Peyer's patch (tissue), 4 donors: ENCODE results near the gene TMEM43.

Source experiments
- CTCF ChIP-seq, 6 experiments: fragments of 450-650 bp in 4 of 6; fragments of 200-600 bp in 2 of 6; sonication (generic) in 1 of 6; IDR thresholded peaks; one replicate each; pipeline ENCODE4 v1.5.1; 2017 to 2019; ENCODE audit warnings: antibody characterized with exemption in 6 of 6, mild to moderate bottlenecking in 3 of 6, moderate library complexity in 1 of 6
- POLR2A ChIP-seq, 2 donors: fragments of 450-650 bp; IDR thresholded peaks; one replicate each; pipeline ENCODE4 v1.5.1; 2017; ENCODE audit warnings: antibody characterized with exemption in 2 of 2, mild to moderate bottlenecking in 2 of 2, moderate library complexity in 2 of 2

- TF ChIP-seq POLR2A (IDR thresholded peaks at IDR 0.05) (no peak), CTCF (IDR thresholded peaks at IDR 0.05) (no peak)
Measured at GRCh38 chr3:14096742-14097141, 28.1 kb upstream of the TMEM43 start.
